HepG2 (cell line): Measurements from ENCODE around the gene SIRT7.

Experiments
- EZH2 ChIP-seq: conservative IDR thresholded peaks from 2 replicates; pipeline ENCODE4 v1.6.1; 2012; ENCODE audit warnings: mild to moderate bottlenecking, low read depth, low read length, moderate library complexity
- SAFB2 ChIP-seq: sonication (generic); formaldehyde crosslinking; IDR thresholded peaks from 2 replicates; pipeline ENCODE4 v1.5.1; 2020; ENCODE audit warnings: missing genetic modification reagents, low read depth, mild to moderate bottlenecking, borderline replicate concordance
- ZNF263 ChIP-seq: sonication (generic); formaldehyde crosslinking; IDR thresholded peaks from 2 replicates; pipeline ENCODE4 v1.4.0; 2020; ENCODE audit warnings: missing genetic modification reagents

DNA sequence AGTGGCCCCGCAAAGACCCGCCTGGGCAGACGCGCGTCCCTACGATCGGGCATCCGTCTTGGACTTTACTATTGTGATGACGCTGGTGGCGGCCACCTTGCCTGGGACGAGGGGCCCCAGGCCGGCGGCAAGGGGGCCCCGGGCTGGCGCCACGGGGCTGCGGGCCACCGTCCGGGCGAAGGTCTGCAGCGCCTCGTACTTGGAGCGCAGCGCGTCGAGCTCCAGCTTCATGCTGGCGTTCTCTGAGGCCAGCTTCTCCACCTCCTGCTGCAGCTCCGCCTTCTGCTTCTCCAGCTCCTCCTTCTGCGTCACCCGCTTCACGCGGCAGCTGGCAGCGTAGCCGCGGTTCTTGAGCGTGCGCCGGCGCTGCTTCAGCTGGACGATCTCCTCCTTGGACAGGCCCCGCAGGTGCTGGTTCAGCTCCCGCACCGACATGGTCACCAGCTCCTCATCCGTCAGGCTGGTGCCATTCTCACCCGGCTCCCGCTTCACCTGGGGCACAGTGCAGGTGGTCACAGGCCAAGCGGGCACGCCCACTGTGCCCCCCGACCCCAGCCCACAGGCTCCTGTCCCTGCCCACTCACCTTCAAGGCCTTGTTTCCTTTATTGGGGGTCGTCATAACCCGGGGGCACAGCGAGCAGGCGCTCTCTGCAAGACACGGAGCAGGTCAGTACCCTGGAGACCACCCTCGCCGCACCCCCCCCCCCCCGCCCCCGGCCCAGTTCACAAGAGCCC is 4.8 kb upstream of the SIRT7 start:
- TF ChIP-seq ZNF263 (no peak), SAFB2 (no peak), EZH2 (no peak)
